Right hindlimb (tissue), 1 donor: ENCODE measurements around the gene AKR1B1.
A peak's percentile ranks its signal among the peaks of the same experiment; 100 is the strongest.

Experiments used
- DNase-seq: peaks from one replicate; pipeline ENCODE4 v3.0.0-alpha.2; 2018

The AKR1B1 gene

GRCh38 chr7:134468475-134468874 is 9.6 kb upstream of the AKR1B1 start:
- DNase-seq, result no peak

- no peak for DNase-seq
These were observed 9.2 kb upstream of the AKR1B1 start for GRCh38 chr7:134468054-134468453.

GRCh38 chr7:134465491-134465890 is 6.6 kb upstream of the AKR1B1 start:
- DNase-seq, result no peak

GRCh38 chr7:134464496-134464895 is 5.6 kb upstream of the AKR1B1 start:
- no peak for DNase-seq

GRCh38 chr7:134463751-134464150 is 4.9 kb upstream of the AKR1B1 start:
- no peak for DNase-seq

GRCh38 chr7:134462337-134462925 is 3.5 kb upstream of the AKR1B1 start:
- DNase-seq, result no peak

- no peak for DNase-seq
These were observed 3.0 kb upstream of the AKR1B1 start for GRCh38 chr7:134461916-134462315.

GRCh38 chr7:134459981-134460380 is 1.1 kb upstream of the AKR1B1 start:
- no peak for DNase-seq

GRCh38 chr7:134458341-134458805 is 527 bp downstream of the AKR1B1 start:
- DNase-seq, result peak; percentile 57

GRCh38 chr7:134457210-134457609 is 1.7 kb downstream of the AKR1B1 start:
- no peak for DNase-seq

GRCh38 chr7:134454277-134454676 is 4.6 kb downstream of the AKR1B1 start:
- DNase-seq, result no peak

GRCh38 chr7:134453518-134453917 is 5.4 kb downstream of the AKR1B1 start:
- no peak for DNase-seq

- no peak for DNase-seq
These were observed 5.9 kb downstream of the AKR1B1 start for GRCh38 chr7:134452991-134453473.

GRCh38 chr7:134452419-134452838 is 6.5 kb downstream of the AKR1B1 start:
- DNase-seq, result peak; percentile 81

GRCh38 chr7:134451656-134452055 is 7.2 kb downstream of the AKR1B1 start:
- DNase-seq, result no peak

- peak; percentile 45 for DNase-seq
These were observed 8.5 kb downstream of the AKR1B1 start for GRCh38 chr7:134450294-134451000.

- DNase-seq, result no peak
These were observed 9.2 kb downstream of the AKR1B1 start for GRCh38 chr7:134449680-134450079.

- DNase-seq, result no peak
These were observed 10.3 kb downstream of the AKR1B1 start for GRCh38 chr7:134448356-134449229.

- DNase-seq, result no peak
These were observed 11.5 kb downstream of the AKR1B1 start for GRCh38 chr7:134447383-134447782.

- no peak for DNase-seq
These were observed 12.0 kb downstream of the AKR1B1 start for GRCh38 chr7:134446923-134447322.

- DNase-seq, result no peak
These were observed 12.5 kb downstream of the AKR1B1 start for GRCh38 chr7:134446446-134446845.

GRCh38 chr7:134444961-134445315 is 14.0 kb downstream of the AKR1B1 start:
- DNase-seq, result no peak

GRCh38 chr7:134444198-134444960 is 14.5 kb downstream of the AKR1B1 start:
- no peak for DNase-seq
